ENCODE results near the gene SCAPER. TPM values are rescaled to one million over a fixed set of nuclear protein-coding genes. Genes with fewer than 3 reads are reported as not detected.
A peak's percentile ranks its signal among the peaks of the same experiment; 100 is the strongest.
"Not testable (repeated sequence)": the region's sequence is repeated elsewhere in the genome, so short reads cannot be mapped to it uniquely, and the experiment has no call there.

The SCAPER gene
- total RNA-seq, 2 donors from 2014 or later, result 15.2 to 17.8 TPM

DNA sequence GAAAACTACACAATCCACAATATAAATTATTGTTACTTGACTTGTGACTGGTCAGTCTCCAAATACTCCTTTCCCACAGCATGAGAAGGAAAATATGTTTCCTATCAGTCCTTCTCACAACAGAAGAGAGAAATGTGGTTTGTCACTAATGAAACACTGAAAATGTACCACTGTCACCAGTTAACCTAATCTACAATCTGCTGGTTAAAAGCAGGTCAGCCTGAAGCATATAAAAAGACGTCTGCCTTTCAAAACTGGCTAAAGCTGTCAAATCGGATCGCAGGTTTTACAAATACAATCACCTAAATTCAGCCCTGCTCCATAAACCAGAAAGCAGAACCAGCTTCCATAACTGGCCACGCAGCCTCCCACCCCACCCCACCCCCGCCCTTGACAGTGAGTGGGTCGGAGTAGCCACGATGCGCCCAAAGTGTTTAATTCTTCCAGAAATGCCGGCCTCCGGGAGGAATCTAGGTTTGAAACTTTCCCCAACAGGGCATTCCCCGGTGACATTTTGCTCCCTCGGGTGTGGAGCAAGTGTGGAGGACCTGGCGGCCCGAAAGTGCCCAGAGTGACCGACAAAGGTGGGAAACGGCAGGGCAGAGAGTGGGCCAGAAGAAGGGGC lies 594.6 kb downstream of the SCAPER start:
- TF ChIP-seq, protein P1, sequence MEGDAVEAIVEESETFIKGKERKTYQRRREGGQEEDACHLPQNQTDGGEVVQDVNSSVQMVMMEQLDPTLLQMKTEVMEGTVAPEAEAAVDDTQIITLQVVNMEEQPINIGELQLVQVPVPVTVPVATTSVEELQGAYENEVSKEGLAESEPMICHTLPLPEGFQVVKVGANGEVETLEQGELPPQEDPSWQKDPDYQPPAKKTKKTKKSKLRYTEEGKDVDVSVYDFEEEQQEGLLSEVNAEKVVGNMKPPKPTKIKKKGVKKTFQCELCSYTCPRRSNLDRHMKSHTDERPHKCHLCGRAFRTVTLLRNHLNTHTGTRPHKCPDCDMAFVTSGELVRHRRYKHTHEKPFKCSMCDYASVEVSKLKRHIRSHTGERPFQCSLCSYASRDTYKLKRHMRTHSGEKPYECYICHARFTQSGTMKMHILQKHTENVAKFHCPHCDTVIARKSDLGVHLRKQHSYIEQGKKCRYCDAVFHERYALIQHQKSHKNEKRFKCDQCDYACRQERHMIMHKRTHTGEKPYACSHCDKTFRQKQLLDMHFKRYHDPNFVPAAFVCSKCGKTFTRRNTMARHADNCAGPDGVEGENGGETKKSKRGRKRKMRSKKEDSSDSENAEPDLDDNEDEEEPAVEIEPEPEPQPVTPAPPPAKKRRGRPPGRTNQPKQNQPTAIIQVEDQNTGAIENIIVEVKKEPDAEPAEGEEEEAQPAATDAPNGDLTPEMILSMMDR (IDR thresholded peaks at IDR 0.05), result no peak
- Histone ChIP-seq H3K9ac (ENCODE audit: low read depth in 2 of 2, low read length in 2 of 2) (peak overlapping the region; percentile 89 to 96), H3K4me1 (peaks cover 11% of the 10 kb centered on the region), H3K27ac (peak overlapping the region; percentile 84), H3K4me3 (peak overlapping the region; percentile 70), H3K27me3 (no peaks in the 10 kb centered on the region), H3K9me3 (no peaks in the 10 kb centered on the region), H3K36me3 (no peaks in the 10 kb centered on the region)
- peak; percentile 50 for DNase-seq
- intact Hi-C loops (cut with DNase I), result no loop called here

DNA sequence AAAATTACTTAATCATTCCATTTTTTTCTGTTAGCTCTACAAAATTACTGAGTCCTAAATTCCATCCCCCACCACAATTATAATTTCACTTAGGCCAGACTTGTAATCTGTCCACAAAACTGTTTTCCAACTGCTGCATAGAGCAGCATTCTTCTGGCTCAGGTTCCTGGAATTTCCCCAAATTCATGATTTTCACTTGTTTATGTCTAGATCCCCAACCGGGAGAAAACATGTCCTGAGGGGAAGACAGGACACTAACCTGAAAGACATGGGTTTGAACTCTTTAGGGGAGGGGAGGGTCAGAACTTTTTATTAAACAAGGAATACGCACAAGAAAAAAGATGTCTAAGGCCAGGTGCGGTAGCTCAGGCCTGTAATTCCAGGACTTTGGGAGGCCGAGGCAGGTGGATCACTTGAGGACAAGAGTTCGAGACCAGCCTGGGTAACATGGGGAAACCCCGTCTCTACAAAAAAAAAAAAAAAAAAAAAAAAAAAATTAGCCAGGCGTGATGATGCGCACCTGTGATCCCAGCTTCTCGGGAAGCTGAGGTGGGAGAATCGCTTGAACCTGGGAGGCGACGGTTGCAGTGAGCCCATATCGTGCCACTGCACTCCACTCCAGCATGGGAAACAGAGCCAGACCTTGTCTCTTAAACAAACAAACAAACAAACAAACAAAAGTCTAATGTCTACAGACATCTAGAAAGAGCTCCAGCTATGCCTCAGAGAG lies 595.4 kb downstream of the SCAPER start:
- no peak for DNase-seq
- H3K27me3 ChIP-seq, result no peaks in the 10 kb centered on the region
- H3K4me3 ChIP-seq, result no peak overlapping the region
- TF ChIP-seq, protein P1 (IDR thresholded peaks at IDR 0.05), result no peak
- peaks cover 11% of the 10 kb centered on the region for H3K4me1 ChIP-seq
- intact Hi-C loops (cut with DNase I), result no loop called here
- H3K9me3 ChIP-seq, result no peaks in the 10 kb centered on the region
- peak overlapping the region in 1 of 2 donors; percentile 89 for H3K9ac ChIP-seq (ENCODE audit: low read depth in 2 of 2, low read length in 2 of 2)
- no peak overlapping the region for H3K27ac ChIP-seq
- H3K36me3 ChIP-seq, result no peaks in the 10 kb centered on the region

DNA sequence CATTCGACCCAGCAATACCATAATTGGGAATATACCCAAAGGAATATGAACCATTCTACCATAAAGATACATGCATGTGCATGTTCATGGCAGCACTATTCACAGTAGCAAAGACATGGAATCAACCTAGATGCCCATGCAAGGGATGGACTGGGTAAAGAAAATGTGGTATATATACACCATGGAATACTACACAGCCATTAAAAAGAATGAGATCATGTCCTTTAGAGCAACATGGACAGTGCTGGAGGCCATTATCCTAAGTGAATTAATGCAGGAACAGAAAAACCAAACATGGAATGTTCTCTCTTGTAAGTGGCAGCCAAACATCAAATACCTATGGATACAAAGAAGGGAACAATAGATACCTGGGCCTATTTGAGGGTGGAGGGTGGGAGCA lies 601.2 kb downstream of the SCAPER start:
- Histone ChIP-seq H3K9ac (ENCODE audit: low read depth in 2 of 2, low read length in 2 of 2) (no peak overlapping the region), H3K27me3 (no peaks in the 10 kb centered on the region), H3K4me3 (no peak overlapping the region), H3K4me1 (no peaks in the 10 kb centered on the region), H3K36me3 (no peaks in the 10 kb centered on the region), H3K9me3 (no peaks in the 10 kb centered on the region), H3K27ac (no peak overlapping the region)
- TF ChIP-seq, protein P1 (IDR thresholded peaks at IDR 0.05), result no peak
- DNase-seq, result no peak
- intact Hi-C loops (cut with DNase I), result no loop called here

DNA sequence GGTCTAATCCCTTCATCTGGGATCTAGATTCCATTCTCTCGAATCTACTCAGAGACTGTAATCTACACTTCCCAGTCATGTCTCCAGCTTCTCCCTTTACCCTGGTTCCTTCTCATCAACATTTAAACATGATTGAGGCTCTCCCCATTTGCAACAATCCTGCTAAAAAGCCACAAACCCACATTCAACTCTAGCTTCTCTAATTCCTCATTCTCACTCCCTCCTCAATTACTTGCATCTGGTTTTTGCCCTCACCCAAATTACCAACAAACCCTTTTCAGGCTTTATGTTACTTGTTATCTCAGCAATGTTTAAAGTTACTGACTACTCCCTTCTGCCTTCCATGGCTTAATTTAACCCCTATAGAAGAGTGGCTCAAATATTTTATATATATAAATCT lies 605.4 kb downstream of the SCAPER start:
- no peaks in the 10 kb centered on the region for H3K36me3 ChIP-seq
- H3K27me3 ChIP-seq, result no peaks in the 10 kb centered on the region
- no peaks in the 10 kb centered on the region for H3K4me1 ChIP-seq
- no peak overlapping the region for H3K9ac ChIP-seq (ENCODE audit: low read depth in 2 of 2, low read length in 2 of 2)
- no peak overlapping the region for H3K4me3 ChIP-seq
- DNase-seq, result no peak
- no peaks in the 10 kb centered on the region for H3K9me3 ChIP-seq
- intact Hi-C loops (cut with DNase I), result no loop called here
- TF ChIP-seq, protein P1 (IDR thresholded peaks at IDR 0.05), result no peak
- no peak overlapping the region for H3K27ac ChIP-seq

DNA sequence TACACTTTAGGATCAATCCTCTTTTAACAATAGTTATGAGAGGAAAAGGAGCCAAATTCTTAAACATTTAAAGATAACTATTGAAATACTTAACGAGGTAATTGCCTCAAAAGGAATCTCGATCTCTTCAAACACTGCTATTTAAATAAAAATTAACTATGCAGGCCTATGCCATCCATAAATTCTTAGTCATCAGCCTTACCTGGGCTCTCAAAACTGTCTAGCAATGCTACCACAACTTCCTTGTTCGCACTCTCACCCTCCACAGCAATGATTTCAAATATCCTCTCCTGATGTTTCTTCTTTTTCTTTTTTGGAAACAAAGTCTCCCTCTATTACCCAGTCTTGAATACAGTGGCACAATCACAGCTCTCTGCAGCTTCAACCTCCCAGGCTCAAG lies 606.2 kb downstream of the SCAPER start:
- no peaks in the 10 kb centered on the region for H3K27me3 ChIP-seq
- no peak for DNase-seq
- H3K9ac ChIP-seq (ENCODE audit: low read depth in 2 of 2, low read length in 2 of 2), result no peak overlapping the region
- no peaks in the 10 kb centered on the region for H3K36me3 ChIP-seq
- intact Hi-C loops (cut with DNase I), result no loop called here
- H3K4me3 ChIP-seq, result no peak overlapping the region
- no peaks in the 10 kb centered on the region for H3K4me1 ChIP-seq
- TF ChIP-seq, protein P1 (IDR thresholded peaks at IDR 0.05), result no peak
- peak overlapping the region; percentile 9 for H3K27ac ChIP-seq
- no peaks in the 10 kb centered on the region for H3K9me3 ChIP-seq

DNA sequence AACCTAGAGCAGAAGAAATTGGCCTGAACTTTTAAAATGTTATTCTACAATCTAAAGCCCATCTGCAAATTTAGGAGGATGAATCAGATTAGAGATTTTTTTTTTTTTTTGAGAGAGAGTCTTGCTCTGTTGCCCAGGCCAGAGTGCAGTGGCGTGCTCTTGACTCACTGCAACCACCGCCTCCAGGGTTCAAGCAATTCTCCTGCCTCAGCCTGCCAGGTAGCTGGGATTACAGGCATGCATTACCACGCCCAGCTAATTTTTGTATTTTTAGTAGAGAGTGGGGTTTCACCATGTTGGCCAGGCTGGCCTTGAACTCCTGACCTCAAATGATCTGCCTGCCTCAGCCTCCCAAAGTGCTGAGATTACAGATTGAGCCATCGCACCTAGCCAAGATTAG lies 607.2 kb downstream of the SCAPER start:
- H3K9me3 ChIP-seq; H3K36me3 ChIP-seq; H3K4me1 ChIP-seq; H3K27me3 ChIP-seq; H3K27ac ChIP-seq; intact Hi-C loops (cut with DNase I); DNase-seq; H3K9ac ChIP-seq (ENCODE audit: low read depth in 2 of 2, low read length in 2 of 2); H3K4me3 ChIP-seq: not testable (repeated sequence)
